Transverse colon (tissue), 4 donors: ENCODE measurements around the gene GSAP. TPM values are rescaled to one million over a fixed set of nuclear protein-coding genes. Genes with fewer than 3 reads are reported as not detected.

Experiments used
- DNase-seq: peaks from one replicate; pipeline ENCODE4 v3.0.0-alpha.2; 2019
- H3K27ac ChIP-seq, 4 donors: fragments of 200-600 bp; sonication (generic); 2 replicates each; pipeline ENCODE4 v1.5.1; 2016 to 2018; ENCODE audit warnings: inconsistent platforms in 4 of 4
- H3K27me3 ChIP-seq: fragments of 200-600 bp; sonication (generic); 2 replicates; pipeline ENCODE4 v1.5.1; 2017; ENCODE audit warnings: inconsistent platforms
- H3K36me3 ChIP-seq, 4 donors: fragments of 200-600 bp; sonication (generic); 2 replicates each; pipeline ENCODE4 v1.5.1; 2017 to 2019; ENCODE audit warnings: inconsistent platforms in 4 of 4
- H3K4me1 ChIP-seq, 4 donors: fragments of 200-600 bp; sonication (generic); 2 replicates each; pipeline ENCODE4 v1.5.1; 2017 to 2020; ENCODE audit warnings: inconsistent platforms in 4 of 4
- H3K4me3 ChIP-seq, 4 donors: fragments of 200-600 bp; sonication (generic); 1 replicate in 1 of 4; 2 replicates in 3 of 4; pipeline versions ENCODE4 v1.5.1 to v1.6.1; 2017 to 2019; ENCODE audit warnings: inconsistent platforms in 4 of 4
- H3K9me3 ChIP-seq, 2 donors: fragments of 200-600 bp; sonication (generic); 2 replicates each; pipeline ENCODE4 v1.5.1; 2017 to 2019; ENCODE audit warnings: inconsistent platforms in 2 of 2
- CTCF ChIP-seq, 5 experiments: fragments of 200-600 bp in 3 of 5; fragments of 450-650 bp in 2 of 5; sonication (generic) in 3 of 5; IDR thresholded peaks; 1 replicate in 2 of 5; 2 replicates in 3 of 5; pipeline ENCODE4 v1.5.1; 2016 to 2017; ENCODE audit warnings: antibody characterized with exemption in 5 of 5, inconsistent platforms in 3 of 5, mild to moderate bottlenecking in 2 of 5, moderate library complexity in 1 of 5
- EP300 ChIP-seq: sonication (generic); formaldehyde crosslinking; IDR thresholded peaks from one replicate; pipeline ENCODE4 v1.6.1; 2017; ENCODE audit warnings: antibody characterized with exemption, low read depth
- POLR2A ChIP-seq: fragments of 450-650 bp; IDR thresholded peaks from one replicate; pipeline ENCODE4 v1.6.1; 2016; ENCODE audit warnings: antibody characterized with exemption, mild to moderate bottlenecking, moderate library complexity
- POLR2AphosphoS5 ChIP-seq, 3 donors: sonication (generic); formaldehyde crosslinking; IDR thresholded peaks; one replicate each; pipeline ENCODE4 v1.6.1; 2016; ENCODE audit warnings: antibody characterized with exemption in 3 of 3
- WGBS, 2 donors: methylation state at CpG; one replicate each; pipeline ENCODE4 v1.1.5; 2018; ENCODE audit warnings: low coverage in 1 of 2; 5-methylcytosine and 5-hydroxymethylcytosine counted together
- in situ Hi-C, 4 donors: fragments of 200-750 bp; cut with MboI; loops; one replicate each; pipeline versions ENCODE4 v1.15.0 to v1.15.1; 2017; ENCODE audit warnings: low sequenced_read_pairs in 3 of 4, low pct_ligation_motif_present in 1 of 4, low pct_unique_long_range_greater_than_20kb in 1 of 4
- intact Hi-C: fragments of 100-400 bp; cut with DNase I; formaldehyde crosslinking; loops from one replicate; pipeline ENCODE4 v1.15.1; 2023; ENCODE audit warnings: low total_unique reads
- total RNA-seq, 4 donors: library from RNA; depleted of rRNA; stranded (reverse); fragments of >200 nt; gene quantifications; one replicate each; pipeline ENCODE4 v1.1.0, GENCODE V29; 2016

The GSAP gene
- total RNA-seq, 4 donors from 2014 or later = 5.0 to 25.2 (median 15.5) TPM

- DNase-seq = no peak
- Histone ChIP-seq H3K9me3 (no peaks in the 10 kb centered on the region), H3K4me1 (no peaks in the 10 kb centered on the region), H3K27me3 (no peaks in the 10 kb centered on the region), H3K4me3 (no peak overlapping the region), H3K36me3 (peaks cover 0 to 5% (median 0%) of the 10 kb centered on the region in 4 donors), H3K27ac (no peak overlapping the region)
- WGBS, 2 donors = 65% methylated on average over 1 of the region's 1 CpG; no CpG with 5 or more reads in 1 of the 2 donors
- no peak for TF ChIP-seq CTCF (IDR thresholded peaks at IDR 0.05)
- TF ChIP-seq POLR2AphosphoS5 (IDR thresholded peaks at IDR 0.05) = no peak
- no peak for TF ChIP-seq POLR2A
- no peak for TF ChIP-seq EP300
- in situ Hi-C loops = no loop called here
- intact Hi-C loops = no loop called here
Measured at GRCh38 chr7:77370606-77371005, 45.5 kb downstream of the GSAP start.

- no peaks in the 10 kb centered on the region for H3K36me3 ChIP-seq
- no peaks in the 10 kb centered on the region for H3K4me1 ChIP-seq
- TF ChIP-seq POLR2A (no peak), CTCF (IDR thresholded peaks at IDR 0.05) (no peak), EP300 (no peak), POLR2AphosphoS5 (IDR thresholded peaks at IDR 0.05) (no peak)
- H3K4me3 ChIP-seq = no peak overlapping the region
- 60% methylated on average over 2 of the region's 2 CpGs; no CpG with 5 or more reads in 1 of the 2 donors for WGBS, 2 donors
- in situ Hi-C loops (no loop called here), intact Hi-C loops (no loop called here)
- no peaks in the 10 kb centered on the region for H3K27me3 ChIP-seq
- DNase-seq = no peak
- H3K9me3 ChIP-seq = no peaks in the 10 kb centered on the region
- H3K27ac ChIP-seq = no peak overlapping the region
Measured at GRCh38 chr7:77368974-77369373, 47.2 kb downstream of the GSAP start.

- Histone ChIP-seq H3K27me3 (no peaks in the 10 kb centered on the region), H3K36me3 (no peaks in the 10 kb centered on the region), H3K9me3 (no peaks in the 10 kb centered on the region), H3K4me1 (no peaks in the 10 kb centered on the region), H3K27ac (no peak overlapping the region), H3K4me3 (no peak overlapping the region)
- DNase-seq = no peak
- intact Hi-C loops (no loop called here), in situ Hi-C loops (no loop called here)
- TF ChIP-seq POLR2AphosphoS5 (IDR thresholded peaks at IDR 0.05) (no peak), EP300 (no peak), CTCF (IDR thresholded peaks at IDR 0.05) (no peak), POLR2A (no peak)
- WGBS, 2 donors = 91 to 92% methylated on average over 3 to 4 of the region's 4 CpGs
Measured at GRCh38 chr7:77367976-77368375, 48.2 kb downstream of the GSAP start.

GRCh38 chr7:77362905-77363304 lies 53.2 kb downstream of the GSAP start:
- Histone ChIP-seq H3K4me1 (no peaks in the 10 kb centered on the region), H3K27ac (no peak overlapping the region), H3K27me3 (no peaks in the 10 kb centered on the region), H3K9me3 (no peaks in the 10 kb centered on the region), H3K36me3 (no peaks in the 10 kb centered on the region), H3K4me3 (no peak overlapping the region)
- DNase-seq = no peak
- WGBS, 2 donors = 96% methylated on average over 1 of the region's 1 CpG; no CpG with 5 or more reads in 1 of the 2 donors
- intact Hi-C loops = no loop called here
- no peak for TF ChIP-seq CTCF (IDR thresholded peaks at IDR 0.05)
- no peak for TF ChIP-seq POLR2AphosphoS5 (IDR thresholded peaks at IDR 0.05)
- no peak for TF ChIP-seq EP300
- TF ChIP-seq POLR2A = no peak
- in situ Hi-C loops = no loop called here
